ENCODE measurements around the gene FOXL3.

FOXL3 gene

GRCh38 chr7:302054-302992 is 12.4 kb downstream of the FOXL3 start:
- no peak for TF ChIP-seq CTCF (IDR thresholded peaks at IDR 0.05; ENCODE audit: control insufficient read depth, insufficient read depth, low read depth, low read length, missing control alignments)
- no peak overlapping the region for H3K4me3 ChIP-seq (ENCODE audit: control insufficient read depth, low read depth, low read length)
- DNase-seq (ENCODE audit: low read depth), result no peak

- no peak for DNase-seq (ENCODE audit: low read depth)
- H3K4me3 ChIP-seq (ENCODE audit: control insufficient read depth, low read depth, low read length), result no peak overlapping the region
- TF ChIP-seq CTCF (IDR thresholded peaks at IDR 0.05; ENCODE audit: control insufficient read depth, insufficient read depth, low read depth, low read length, missing control alignments), result no peak
Measured at GRCh38 chr7:303425-303824, 13.5 kb downstream of the FOXL3 start.

GRCh38 chr7:303884-304573 is 14.1 kb downstream of the FOXL3 start:
- DNase-seq (ENCODE audit: low read depth), result no peak
- TF ChIP-seq CTCF (IDR thresholded peaks at IDR 0.05; ENCODE audit: control insufficient read depth, insufficient read depth, low read depth, low read length, missing control alignments), result no peak
- H3K4me3 ChIP-seq (ENCODE audit: control insufficient read depth, low read depth, low read length), result no peak overlapping the region

GRCh38 chr7:304574-305409 is 14.8 kb downstream of the FOXL3 start:
- DNase-seq (ENCODE audit: low read depth), result no peak
- TF ChIP-seq CTCF (IDR thresholded peaks at IDR 0.05; ENCODE audit: control insufficient read depth, insufficient read depth, low read depth, low read length, missing control alignments), result no peak
- H3K4me3 ChIP-seq (ENCODE audit: control insufficient read depth, low read depth, low read length), result no peak overlapping the region

GRCh38 chr7:305410-306151 is 15.6 kb downstream of the FOXL3 start:
- no peak for DNase-seq (ENCODE audit: low read depth)
- H3K4me3 ChIP-seq (ENCODE audit: control insufficient read depth, low read depth, low read length), result no peak overlapping the region
- no peak for TF ChIP-seq CTCF (IDR thresholded peaks at IDR 0.05; ENCODE audit: control insufficient read depth, insufficient read depth, low read depth, low read length, missing control alignments)

GRCh38 chr7:307970-308369 is 18.0 kb downstream of the FOXL3 start:
- no peak for DNase-seq (ENCODE audit: low read depth)
- TF ChIP-seq CTCF (IDR thresholded peaks at IDR 0.05; ENCODE audit: control insufficient read depth, insufficient read depth, low read depth, low read length, missing control alignments), result no peak
- no peak overlapping the region for H3K4me3 ChIP-seq (ENCODE audit: control insufficient read depth, low read depth, low read length)
